GM18505 (cell line): Measurements from ENCODE around the gene HSPB6.
A peak's percentile ranks its signal among the peaks of the same experiment; 100 is the strongest.
"Not testable (repeated sequence)": the region's sequence is repeated elsewhere in the genome, so short reads cannot be mapped to it uniquely, and the experiment has no call there.

ENCODE experiments used
- ATAC-seq: cut with Tn5 transposase; IDR thresholded peaks from one replicate; pipeline ENCODE4 v1.9.1; 2021; ENCODE audit not compliant: unreplicated experiment
- POLR2A ChIP-seq: IDR thresholded peaks from 4 replicates; pipeline ENCODE4 v1.6.1; 2011; ENCODE audit warnings: borderline replicate concordance; ENCODE audit not compliant: insufficient read depth, insufficient read length; ENCODE audit errors: extremely low read depth

The HSPB6 gene

DNA sequence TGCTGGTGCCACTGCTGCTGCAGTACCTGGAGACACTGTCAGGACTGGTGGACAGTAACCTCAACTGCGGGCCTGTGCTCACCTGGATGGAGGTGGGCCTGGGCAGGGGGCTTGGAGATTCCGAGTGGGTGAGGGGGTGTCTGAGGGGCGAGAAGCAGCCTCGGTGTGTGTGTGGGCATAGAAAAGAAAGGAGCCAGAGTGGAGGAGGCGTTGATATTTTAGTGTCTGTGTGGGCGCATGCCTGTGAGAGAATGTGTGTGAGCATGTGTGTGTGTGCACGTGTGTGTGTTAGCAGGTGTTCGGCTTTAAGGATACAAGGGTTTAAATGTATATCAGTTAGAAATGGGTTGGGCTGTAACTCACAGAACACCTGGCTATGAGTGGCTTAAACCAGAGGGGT lies 22.2 kb upstream of the HSPB6 start:
- no peak for TF ChIP-seq POLR2A
- no peak for ATAC-seq

DNA sequence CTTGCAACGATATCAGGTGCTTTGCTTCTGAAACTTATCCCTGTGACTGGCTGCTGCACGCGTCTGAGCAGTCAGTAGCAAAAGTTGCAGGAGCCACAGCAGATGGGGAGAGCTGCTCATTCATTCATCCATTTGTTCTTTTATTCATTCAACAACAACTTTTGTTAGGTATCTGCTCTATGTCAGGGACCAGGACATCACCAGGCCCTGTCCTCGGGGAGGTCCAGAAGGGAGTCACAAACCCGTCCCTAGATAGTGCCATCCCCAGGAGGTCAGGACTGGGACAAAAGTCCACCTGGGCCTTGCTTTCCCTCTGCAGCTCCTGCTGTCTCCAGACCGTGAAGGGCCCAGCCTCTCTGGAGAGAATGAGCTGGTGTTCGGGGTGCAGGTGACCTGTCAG lies 21.1 kb upstream of the HSPB6 start:
- no peak for ATAC-seq
- no peak for TF ChIP-seq POLR2A

DNA sequence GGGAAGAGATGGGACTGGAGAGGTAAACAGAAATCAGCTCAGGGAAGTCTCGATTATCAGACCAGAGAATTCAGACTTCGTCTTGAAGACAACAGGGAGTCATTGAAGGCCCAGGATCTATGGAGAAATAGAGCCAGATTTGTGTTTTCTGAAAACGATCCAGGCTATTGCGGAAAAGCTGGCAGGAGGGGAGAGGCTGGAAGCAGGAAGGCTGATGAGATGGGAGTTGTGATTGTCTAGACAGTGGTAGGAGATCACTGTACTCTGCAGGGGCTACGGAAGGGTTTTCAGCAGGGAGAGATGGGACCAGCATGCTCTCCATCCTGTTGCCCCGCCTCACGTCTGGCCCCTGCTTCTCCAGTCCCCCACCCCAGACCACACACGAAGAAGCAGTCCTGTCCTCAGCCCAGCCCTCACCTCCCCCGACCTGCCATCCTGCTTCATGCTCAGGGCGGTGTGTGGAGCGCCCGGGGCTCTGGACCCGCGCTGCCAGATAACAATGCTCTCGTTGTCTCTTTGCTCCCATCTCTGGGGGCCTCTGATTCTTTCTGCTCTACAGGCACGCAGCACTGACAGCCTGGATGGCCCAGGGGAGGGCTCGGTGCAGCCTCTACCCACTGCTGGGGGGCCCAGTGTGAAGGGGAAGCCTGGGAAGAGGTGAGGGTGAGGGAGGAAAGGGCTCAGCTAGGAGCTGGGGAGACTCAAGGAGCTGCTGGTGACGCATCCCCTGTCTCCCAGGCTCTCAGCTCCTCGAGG lies 20.4 kb upstream of the HSPB6 start:
- no peak for TF ChIP-seq POLR2A
- ATAC-seq, result no peak

DNA sequence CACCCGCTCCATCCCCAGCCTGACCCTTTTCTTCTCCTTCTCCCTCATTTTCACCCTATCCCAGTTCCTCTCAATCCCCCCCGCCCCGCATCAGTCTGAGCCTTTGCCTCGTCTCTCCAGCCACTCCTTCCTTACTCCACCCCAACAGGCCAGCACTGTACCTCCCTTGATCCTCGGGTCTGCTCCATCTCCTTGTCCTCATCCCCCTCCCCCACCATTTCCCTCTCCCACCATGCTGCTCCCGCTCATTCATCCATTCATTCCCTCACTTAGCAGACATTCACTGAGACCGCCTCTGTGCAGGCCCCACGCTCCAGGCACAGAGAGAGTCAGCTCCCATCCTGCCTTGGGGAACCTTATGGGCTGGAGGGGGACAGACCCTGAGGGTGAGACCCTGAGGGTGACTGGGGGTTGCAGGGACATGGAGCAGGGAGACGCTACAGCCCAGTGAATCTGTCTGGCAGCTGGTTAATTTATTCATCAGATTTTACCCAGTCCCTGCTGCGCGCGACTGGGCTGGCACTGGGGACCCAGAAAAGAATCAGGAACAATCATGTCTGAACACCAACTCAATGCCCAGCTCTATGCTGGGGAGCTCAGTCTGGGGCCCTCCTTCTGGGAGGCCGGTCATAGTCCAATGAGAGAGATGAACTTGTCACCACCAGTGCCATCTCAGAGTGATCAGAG lies 19.4 kb upstream of the HSPB6 start:
- no peak for ATAC-seq
- no peak for TF ChIP-seq POLR2A

DNA sequence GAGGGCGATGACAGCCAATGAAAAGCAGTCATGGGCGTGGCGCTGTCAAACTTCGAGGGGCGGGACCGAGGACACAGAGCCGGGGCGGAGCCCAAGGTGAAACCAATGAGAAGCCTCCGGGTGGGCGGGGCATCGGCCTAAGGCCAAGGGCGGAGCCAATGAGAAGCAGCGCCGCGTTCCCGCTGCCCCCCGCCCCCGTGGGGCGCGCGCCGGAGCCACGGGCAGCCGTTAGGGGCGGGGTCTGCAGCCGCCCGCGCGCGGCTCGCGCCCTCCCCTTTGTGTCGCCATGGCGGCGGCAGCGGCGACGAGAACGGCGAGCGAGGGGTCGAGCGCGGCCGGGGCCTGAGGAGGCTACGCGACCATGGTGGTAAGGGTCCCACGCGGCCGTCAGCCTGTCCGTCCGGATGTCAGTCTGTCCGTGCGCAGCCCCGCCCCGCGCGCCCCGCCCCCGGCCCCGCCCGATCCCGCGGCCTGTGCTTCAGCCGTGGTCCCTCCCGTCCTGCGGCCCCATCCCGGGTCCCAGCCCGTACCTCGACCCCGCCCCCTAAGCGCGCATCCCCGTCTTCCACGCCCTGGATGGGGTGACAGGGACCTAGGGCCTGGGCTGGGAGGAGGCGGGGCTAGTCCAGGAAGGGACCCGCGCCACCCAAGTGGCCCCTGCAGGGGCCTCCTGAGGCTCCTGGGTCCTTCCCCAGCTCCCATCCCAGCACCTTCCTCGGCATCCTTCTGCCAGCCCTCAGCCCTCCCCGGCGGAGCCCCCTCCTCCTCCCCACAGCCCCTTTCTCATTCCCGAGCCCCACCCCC lies 18.7 kb upstream of the HSPB6 start, which contains the start of gene ARHGAP33:
Gene ARHGAP33 (plus strand): TSS at position 267 of the 804 bp plus-strand sequence. CDS start 95 bp downstream, at position 362.
- peak; percentile 85 for ATAC-seq
- no peak for TF ChIP-seq POLR2A

DNA sequence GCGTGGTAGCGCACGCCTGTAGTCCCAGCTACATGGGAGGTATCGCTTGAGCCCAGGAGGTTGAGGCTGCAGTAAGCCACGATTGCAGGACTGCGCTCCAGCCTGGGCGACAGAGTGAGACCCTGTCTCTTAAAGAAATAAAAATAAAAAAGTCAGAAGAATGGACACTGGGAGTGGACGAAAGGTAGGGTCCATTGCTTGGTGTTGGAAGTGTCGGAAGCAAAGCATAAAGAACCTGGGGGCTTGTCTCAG lies 18.1 kb upstream of the HSPB6 start:
- no peak for TF ChIP-seq POLR2A
- ATAC-seq, result no peak

DNA sequence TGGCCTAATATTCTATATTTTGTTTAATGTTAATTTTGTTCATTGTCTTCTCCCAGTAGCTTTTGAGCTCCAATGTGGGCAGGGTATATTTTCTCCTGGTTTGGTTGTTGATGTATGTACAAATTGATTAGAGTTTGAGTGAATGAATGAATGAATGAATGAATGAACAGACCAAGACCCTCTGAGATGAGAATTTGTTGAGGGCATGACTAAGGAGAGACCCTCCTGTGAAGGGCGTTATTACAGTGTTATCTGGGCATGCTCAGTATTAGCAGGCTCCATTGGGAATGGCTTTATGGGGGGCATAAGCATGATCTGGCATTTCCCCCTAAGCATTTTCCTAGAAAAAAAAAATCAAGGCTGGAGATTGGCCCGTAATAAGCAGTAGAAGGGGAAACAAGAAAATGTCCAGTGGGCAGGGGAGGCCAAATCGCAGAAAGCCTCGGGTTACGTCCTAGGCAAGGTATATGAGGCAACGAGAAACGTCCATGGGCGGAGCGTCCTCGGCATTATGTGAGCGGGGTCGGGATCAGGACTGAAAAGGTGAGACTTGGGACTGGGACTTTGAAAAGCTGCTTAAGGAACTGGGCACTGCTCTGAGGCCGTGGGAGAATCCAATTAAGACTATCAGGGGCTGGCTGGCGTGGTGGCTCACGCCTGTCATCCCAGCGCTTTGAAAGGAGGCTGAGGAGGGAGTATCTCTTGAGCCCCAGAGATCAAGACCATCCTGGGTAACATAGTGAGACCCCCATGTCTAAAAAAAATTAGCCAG lies 17.6 kb upstream of the HSPB6 start:
- no peak for ATAC-seq
- no peak for TF ChIP-seq POLR2A

DNA sequence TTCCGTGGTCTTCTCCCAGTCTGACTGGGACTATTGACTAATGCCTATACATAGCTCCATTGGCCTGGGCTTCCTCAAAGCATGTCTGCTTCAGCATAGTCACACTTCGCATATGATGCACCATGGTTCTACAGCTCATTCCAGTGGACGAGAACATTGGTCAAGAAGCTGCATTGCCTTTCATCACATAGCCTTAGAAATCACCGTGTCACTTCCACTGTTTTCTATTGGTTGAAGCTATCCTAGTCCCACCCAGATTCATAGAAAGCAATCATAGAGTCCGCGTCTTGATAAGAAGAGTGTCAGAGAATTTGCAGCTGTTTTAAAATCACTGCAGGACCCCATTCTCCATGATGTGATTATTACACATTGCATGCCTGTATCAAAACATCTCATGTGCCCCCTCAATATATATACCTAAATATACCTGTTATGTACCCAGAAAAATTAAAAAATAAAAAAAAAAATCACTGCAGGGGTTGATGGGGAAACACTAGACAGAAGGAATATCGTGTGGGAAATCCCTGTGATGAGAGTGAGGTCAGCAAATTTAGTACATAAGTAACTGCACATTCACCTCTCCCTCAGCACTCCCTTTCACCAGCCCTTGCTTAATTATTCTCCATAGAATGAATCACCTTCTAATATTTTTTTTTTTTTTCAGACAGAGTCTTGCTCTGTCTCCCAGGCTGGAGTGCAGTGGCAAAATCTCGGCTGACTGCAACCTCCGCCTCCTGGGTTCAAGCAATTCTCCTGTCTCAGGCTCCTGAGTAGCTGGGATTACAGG lies 16.4 kb upstream of the HSPB6 start:
- ATAC-seq, result no peak

DNA sequence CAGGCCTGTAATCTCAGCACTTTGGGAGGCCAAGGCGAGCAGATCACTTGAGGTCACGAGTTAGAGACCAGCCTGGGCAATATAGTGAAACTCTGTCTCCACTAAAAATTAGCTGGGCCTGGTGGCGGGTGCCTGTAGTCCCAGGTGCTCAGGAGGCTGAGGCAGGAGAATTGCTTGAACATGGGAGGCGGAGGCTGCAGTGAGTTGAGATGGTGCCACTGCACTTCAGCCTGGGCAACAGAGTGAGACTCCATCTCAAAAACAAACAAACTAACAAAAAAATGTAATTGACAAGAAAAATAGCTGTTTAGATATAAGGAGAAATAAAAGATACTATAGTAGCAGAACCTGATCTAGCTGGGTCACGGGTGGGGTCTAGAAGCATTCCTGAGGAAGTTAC lies 15.5 kb upstream of the HSPB6 start:
- ATAC-seq, result not testable (repeated sequence)

More for the DNA sequence above, 16.4 kb upstream of the HSPB6 start:
- no peak for TF ChIP-seq POLR2A

DNA sequence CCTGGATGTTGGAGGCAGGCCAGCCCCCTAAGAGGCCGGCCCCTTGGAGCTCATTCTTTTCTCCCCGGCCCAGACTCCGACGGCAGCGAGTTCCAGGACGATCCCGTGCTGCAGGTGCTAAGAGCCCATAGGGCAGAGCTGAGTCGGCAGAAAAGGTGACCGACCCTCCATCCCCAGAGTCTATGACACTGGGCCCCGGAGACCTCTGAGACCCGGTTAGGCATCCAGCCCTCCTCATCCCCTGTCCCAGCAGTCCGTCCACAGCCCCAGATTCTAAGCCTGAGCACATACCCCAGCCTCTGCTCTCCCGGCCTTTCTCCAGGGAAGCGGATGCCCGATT lies 11.2 kb upstream of the HSPB6 start:
- TF ChIP-seq POLR2A, result no peak
- ATAC-seq, result no peak

DNA sequence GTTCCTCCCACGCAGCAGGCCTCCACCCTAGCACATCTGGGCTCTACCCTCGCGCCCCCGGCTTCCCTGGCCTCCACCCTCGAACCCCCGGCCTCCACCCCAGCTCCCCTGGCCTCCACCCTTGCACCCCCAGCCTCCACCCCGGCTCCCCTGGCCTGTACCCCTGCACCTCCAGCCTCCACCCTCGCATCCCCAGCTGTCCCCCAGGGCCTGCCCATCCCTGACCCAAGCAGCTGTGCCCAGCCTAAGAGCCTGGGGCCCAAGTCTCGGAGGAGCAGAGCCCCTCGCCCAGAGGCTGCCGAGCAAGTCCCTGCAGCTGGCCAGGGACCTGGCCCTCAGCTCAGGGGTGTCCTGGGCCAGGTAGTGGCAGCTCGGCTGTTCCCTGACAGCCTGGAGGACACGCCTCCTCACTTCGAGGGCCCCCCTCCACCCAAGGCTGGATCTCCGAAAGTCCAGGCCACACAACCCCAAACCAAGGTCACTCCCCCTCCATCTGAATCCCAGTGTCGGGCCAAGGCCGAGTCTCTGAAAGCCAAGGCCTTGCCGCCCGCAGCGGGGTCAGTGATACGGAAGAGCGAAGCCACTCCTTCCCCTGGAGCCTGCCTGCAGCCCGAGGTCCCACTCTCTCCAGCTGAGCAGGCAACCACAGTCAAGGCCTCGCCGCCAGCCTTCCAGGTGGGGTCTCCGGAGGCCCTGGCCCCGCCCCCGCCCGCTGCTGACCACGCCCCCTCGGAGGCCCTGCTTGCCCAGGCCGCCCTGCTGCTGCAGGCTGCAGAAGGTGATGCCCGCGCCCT lies 10.7 kb upstream of the HSPB6 start:
- ATAC-seq, result no peak
- TF ChIP-seq POLR2A, result no peak

DNA sequence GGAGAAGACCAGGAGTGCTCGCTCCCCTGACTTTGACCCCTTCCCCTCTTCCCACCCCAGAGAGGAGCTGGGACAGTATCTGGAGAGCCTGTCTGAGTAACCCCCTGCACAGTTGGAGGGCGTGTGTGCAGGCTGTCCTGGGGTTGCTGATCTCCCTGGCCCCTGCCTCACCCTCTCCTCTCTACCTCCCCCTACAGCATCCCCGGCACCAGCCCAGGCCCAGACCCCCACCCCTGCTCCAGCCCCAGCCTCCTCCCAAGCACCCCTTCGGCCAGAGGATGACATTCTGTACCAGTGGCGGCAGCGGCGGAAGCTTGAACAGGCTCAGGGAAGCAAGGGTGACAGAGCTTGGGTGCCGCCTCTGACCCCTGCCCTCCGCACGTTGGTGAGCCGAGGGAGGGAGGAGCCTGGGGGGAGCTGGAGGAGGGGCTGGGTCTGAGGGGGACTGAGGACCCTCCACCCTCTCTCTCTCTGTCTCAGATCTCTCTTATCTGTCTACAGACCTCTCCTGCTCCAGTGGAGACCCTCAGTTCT lies 9.8 kb upstream of the HSPB6 start:
- TF ChIP-seq POLR2A, result no peak
- no peak for ATAC-seq
